Measurements from ENCODE around the gene DENND1C.

The DENND1C gene

DNA sequence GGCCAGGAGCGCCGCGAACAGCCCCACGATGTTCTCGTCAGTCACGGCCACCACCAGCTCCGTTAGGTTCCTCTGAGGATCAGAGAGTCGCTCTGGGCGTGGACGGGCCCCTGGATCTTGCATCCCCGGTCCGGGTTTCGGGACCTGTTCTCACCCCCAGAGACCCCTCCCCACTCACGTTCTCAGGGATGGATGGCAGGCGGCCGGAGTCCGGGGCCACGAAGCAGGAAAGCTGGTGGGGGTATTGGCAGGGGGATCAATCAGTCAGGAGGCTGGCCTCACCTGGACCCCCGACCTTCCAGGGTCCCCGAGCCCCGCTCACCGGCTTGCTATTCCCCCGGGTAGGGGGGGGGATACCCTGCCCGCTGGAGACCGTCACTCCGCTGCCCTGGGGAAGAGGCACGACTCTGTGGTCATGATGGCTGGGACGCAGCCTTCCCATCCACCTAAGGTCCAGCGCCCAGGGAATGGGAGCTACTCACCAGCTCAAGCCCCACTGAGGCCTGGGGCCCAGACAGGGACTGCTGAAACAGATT lies 4.6 kb downstream of the DENND1C start:
- no peak for DNase-seq

GRCh38 chr19:6476155-6476895 lies 5.3 kb downstream of the DENND1C start:
- DNase-seq: no peak

DNA sequence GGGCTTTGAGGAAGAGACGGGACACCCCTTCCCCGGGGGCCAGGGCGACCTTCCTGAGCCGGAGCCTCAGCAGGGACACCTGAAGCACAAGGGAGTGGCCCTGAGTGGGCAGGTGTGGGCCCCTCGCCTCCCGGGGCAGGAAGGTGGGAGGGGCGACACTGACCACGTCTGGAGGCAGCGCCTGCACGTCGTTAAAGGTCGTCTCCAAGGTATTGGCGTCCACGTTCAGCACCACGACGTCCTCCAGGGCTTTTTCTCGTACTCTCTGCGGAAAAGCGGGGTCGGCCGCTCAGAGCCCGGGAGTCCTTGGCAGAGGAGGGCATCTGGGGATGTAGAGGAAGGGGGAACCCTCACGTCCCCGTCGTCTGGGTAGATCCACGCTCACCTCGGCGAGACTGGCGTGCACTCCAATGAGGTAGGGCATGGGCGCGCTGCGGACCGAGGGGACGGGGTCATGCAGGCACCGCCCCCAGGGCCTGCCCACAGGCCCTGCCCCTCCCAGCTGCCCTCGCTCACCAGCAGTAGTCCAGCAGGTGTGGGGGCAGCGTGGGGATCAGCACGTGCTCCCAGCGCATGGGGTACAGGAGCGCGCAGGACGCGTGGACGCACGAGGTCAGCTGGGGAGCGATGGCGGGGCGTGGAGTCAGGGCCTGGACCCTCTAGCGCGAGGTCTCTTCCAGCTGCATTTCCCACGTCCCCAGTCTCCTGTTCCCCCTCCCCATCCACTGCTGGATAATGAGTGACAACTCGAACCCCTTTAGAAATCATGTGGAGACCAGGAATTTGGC lies 6.1 kb downstream of the DENND1C start:
- DNase-seq: no peak

GRCh38 chr19:6473647-6474046 lies 7.9 kb downstream of the DENND1C start:
- DNase-seq: no peak

GRCh38 chr19:6472713-6473112 lies 8.9 kb downstream of the DENND1C start:
- no peak for DNase-seq

DNA sequence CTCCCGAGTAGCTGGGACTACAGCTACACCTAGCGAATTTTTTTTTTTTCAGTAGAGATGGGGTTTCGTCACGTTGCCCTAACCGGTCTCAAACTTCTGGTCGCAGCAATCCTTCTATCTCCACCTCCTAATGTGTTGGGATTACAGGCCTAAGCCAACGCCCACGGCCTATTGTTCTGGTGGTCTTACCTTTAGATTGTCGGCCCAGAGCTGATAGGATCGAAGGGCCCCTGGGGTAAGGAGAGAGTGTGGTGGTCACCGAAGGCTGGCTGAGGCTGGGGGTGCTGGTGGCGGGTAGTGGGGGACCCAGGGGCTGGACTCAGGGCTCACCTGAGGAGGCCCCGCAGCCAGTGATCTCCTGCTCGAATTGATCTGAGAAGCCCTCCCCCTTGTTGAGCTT lies 10.5 kb downstream of the DENND1C start:
- DNase-seq: no peak

DNA sequence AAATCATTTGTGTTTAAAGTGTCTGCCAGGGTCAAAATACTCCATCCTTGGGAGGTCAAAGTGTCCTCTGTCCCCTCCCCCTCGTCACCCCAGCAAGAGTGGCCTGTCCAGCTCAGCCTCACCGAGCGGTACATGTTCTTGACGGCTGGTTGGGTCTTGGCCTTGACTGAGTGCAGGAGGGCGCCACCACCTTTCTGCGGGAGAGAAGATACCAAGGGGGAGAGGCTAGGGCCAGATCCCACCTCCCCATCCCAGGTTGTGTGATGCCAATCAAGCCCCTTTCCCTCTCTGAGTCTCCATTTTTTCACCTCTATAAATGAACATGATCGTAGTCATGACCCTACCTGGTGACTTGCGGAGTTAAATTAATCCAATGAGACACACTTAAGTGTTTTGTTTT lies 11.4 kb downstream of the DENND1C start:
- no peak for DNase-seq

DNA sequence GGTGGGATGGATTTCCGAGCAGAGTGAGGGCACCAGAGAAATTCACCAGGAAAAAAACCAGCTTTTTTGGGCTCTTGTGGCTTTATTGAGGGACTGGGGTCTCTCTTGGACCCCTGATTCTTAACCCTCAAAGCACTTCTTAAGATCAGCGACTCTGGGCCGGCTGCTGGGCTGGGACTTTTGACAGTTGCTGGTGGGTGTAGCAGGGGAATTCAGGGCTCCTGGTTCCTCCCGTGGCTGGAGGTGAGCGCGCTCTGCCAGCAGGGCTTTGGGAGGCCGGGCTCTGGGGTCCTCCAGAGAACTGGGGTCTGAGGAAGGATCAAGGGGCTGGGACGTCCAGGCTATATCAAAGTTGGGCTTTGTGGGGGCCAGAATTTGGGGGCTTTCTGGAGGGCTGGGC lies 14.2 kb downstream of the DENND1C start:
- no peak for DNase-seq

GRCh38 chr19:6466526-6467248 lies 14.9 kb downstream of the DENND1C start:
- no peak for DNase-seq

GRCh38 chr19:6465663-6466062 lies 15.9 kb downstream of the DENND1C start:
- DNase-seq: no peak

DNA sequence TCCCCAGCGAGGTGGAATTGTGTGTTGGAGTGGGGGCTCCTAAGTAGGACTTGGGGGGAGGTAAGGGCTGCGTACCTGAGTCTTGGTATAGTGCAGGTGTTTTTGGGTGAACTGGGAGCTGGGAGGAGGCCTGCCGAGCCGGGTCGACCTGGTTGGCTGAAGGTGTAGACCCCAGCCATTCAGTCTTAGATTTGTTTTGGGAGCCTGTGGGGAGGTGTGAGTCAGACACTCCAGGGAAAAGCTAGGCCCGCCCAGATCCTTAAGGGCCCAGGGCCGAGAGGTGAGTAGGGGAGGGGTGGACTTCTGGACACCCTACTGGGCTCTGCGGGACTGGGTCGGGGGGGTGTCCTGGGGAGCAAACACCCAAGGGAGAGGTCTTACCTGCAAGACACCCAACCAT lies 16.6 kb downstream of the DENND1C start:
- no peak for DNase-seq

DNA sequence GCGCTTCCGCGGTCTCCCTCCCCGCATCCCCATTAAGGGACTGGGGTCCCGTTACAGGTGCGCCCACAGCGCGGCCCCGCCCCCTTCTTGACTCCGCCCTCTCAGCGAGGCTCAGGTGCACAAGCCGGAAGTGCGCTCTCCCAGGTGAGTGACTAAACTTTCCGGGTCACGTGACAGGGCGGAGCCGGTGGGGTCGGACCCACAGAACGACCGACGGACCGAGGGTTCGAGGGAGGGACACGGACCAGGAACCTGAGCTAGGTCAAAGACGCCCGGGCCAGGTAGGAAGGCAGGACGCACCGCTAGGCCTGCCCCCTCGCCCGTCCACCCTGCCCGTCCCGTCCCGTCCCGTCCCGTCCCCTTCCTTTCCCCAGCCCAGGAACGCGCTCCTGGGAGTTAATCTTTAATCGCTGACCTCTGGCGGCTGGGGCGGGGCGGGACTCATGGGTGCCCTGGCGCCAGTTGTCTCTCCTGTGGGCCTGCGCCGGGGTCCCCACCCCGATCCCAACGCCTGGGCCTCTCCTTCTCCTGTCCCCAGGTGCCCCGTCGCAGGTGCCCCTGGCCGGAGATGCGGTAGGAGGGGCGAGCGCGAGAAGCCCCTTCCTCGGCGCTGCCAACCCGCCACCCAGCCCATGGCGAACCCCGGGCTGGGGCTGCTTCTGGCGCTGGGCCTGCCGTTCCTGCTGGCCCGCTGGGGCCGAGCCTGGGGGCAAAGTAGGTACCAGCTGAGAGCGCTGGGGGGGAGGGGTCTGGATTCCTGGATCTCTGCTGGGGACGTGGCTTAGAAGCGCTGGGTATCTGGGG lies 17.3 kb downstream of the DENND1C start, which contains the start of gene CRB3:
CRB3 (plus strand) TSS at position 202 of the 804 bp plus-strand sequence; CDS start at position 633, 431 bp downstream.
- no peak for DNase-seq

- peak; percentile 71 for DNase-seq
Observed at GRCh38 chr19:6460099-6460884, 21.3 kb downstream of the DENND1C start.

GRCh38 chr19:6459262-6460098 lies 22.1 kb downstream of the DENND1C start, which contains the start of gene SLC25A23:
Gene SLC25A23, minus strand, starts transcription at chr19:6459792. Its CDS starts 164 bp downstream, at chr19:6459628.
- DNase-seq: no peak

GRCh38 chr19:6458695-6459261 lies 22.8 kb downstream of the DENND1C start:
- no peak for DNase-seq

- no peak for DNase-seq
Observed at GRCh38 chr19:6457958-6458694, 23.5 kb downstream of the DENND1C start.

DNA sequence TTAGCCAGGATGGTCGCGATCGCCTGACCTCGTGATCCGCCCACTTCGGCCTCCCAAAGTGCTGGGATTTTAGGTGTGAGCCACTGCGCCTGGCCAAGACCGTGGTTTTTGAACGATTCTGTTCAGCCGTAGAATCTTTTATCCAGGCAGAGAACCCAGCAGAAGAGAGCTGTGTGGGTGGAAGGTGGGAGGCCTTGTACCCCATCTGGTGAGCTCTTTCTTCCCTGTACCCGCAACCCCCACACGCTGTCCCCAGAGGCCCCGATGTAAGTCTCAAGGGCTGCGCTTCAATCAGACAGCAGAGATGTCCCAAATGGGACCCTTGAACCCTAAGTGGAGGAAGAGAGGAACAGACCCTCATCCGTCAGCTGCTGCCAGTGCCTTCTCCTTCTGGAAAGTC lies 25.7 kb downstream of the DENND1C start:
- DNase-seq: no peak

- no peak for DNase-seq
Observed at GRCh38 chr19:6453951-6454565, 27.5 kb downstream of the DENND1C start.

GRCh38 chr19:6452899-6453298 lies 28.7 kb downstream of the DENND1C start:
- no peak for DNase-seq
